ENCODE measurements around the gene HLTF. TPM values are rescaled to one million over a fixed set of nuclear protein-coding genes. Genes with fewer than 3 reads are reported as not detected.

HLTF gene
- total RNA-seq, 6 experiments from 2014 or later: 10.5 to 14.6 (median 12.3) TPM

- no peak overlapping the region for H3K27ac ChIP-seq
- H3K9me3 ChIP-seq: no peaks in the 10 kb centered on the region
- intact Hi-C loops (cut with DNase I): loop anchor here in 1 of 2 donors (5.0 kb wide), 1 partner anchor 149 kb away; no protein-coding TSS in a partner anchor
- H3K4me3 ChIP-seq: no peak overlapping the region
- H3K27me3 ChIP-seq: no peaks in the 10 kb centered on the region
- DNase-seq (peak in 1 of 3 donors; percentile 56), ATAC-seq (no peak)
- WGBS (ENCODE audit: insufficient coverage, low coverage, low lambda C conversion rate, missing lambda C conversion rate): 91% methylated on average over 4 of the region's 9 CpGs
- TF ChIP-seq CTCF (IDR thresholded peaks at IDR 0.05) (no peak), POLR2A (IDR thresholded peaks at IDR 0.05) (no peak)
- no peaks in the 10 kb centered on the region for H3K36me3 ChIP-seq
- peaks cover 0 to 5% (median 2%) of the 10 kb centered on the region in 4 donors for H3K4me1 ChIP-seq
Observed at GRCh38 chr3:149118724-149119123, 32.4 kb upstream of the HLTF start.

GRCh38 chr3:149115114-149115513, 28.8 kb upstream of the HLTF start:
- Histone ChIP-seq H3K27ac (no peak overlapping the region), H3K4me3 (no peak overlapping the region), H3K4me1 (no peaks in the 10 kb centered on the region), H3K27me3 (no peaks in the 10 kb centered on the region), H3K36me3 (no peaks in the 10 kb centered on the region), H3K9me3 (no peaks in the 10 kb centered on the region)
- no peak for DNase-seq
- no peak for ATAC-seq
- intact Hi-C loops (cut with DNase I): loop anchor here in 1 of 2 donors (5.0 kb wide), 1 partner anchor 152 kb away; no protein-coding TSS in a partner anchor
- TF ChIP-seq POLR2A (IDR thresholded peaks at IDR 0.05) (no peak), CTCF (IDR thresholded peaks at IDR 0.05) (no peak)
- WGBS (ENCODE audit: insufficient coverage, low coverage, low lambda C conversion rate, missing lambda C conversion rate): 64% methylated on average over 2 of the region's 5 CpGs

- Histone ChIP-seq H3K36me3 (no peaks in the 10 kb centered on the region), H3K4me1 (no peaks in the 10 kb centered on the region), H3K27ac (no peak overlapping the region), H3K9me3 (no peaks in the 10 kb centered on the region), H3K27me3 (no peaks in the 10 kb centered on the region), H3K4me3 (no peak overlapping the region)
- ATAC-seq (peak in 2 of 4 donors; percentile 44 to 79), DNase-seq (no peak)
- intact Hi-C loops (cut with DNase I): no loop called here
- TF ChIP-seq POLR2A (IDR thresholded peaks at IDR 0.05) (no peak), CTCF (IDR thresholded peaks at IDR 0.05) (no peak)
- no CpG with 5 or more reads among the region's 1 CpG for WGBS (ENCODE audit: insufficient coverage, low coverage, low lambda C conversion rate, missing lambda C conversion rate)
Observed at GRCh38 chr3:149114458-149114857, 28.1 kb upstream of the HLTF start.

- no peak for ATAC-seq
- WGBS (ENCODE audit: insufficient coverage, low coverage, low lambda C conversion rate, missing lambda C conversion rate): 66% methylated on average over 3 of the region's 3 CpGs
Observed at GRCh38 chr3:149104484-149104883, 18.2 kb upstream of the HLTF start.

More at GRCh38 chr3:149104484-149104883, 18.2 kb upstream of the HLTF start:
- no peak for DNase-seq
- Histone ChIP-seq H3K4me3 (no peak overlapping the region), H3K27me3 (no peaks in the 10 kb centered on the region), H3K36me3 (no peaks in the 10 kb centered on the region), H3K4me1 (no peaks in the 10 kb centered on the region), H3K27ac (no peak overlapping the region), H3K9me3 (no peaks in the 10 kb centered on the region)
- intact Hi-C loops (cut with DNase I): no loop called here
- TF ChIP-seq CTCF (IDR thresholded peaks at IDR 0.05) (no peak), POLR2A (IDR thresholded peaks at IDR 0.05) (no peak)

All from right lobe of liver (tissue), 6 donors.